ENCODE results near the gene MBNL3.

The MBNL3 gene, protein sequence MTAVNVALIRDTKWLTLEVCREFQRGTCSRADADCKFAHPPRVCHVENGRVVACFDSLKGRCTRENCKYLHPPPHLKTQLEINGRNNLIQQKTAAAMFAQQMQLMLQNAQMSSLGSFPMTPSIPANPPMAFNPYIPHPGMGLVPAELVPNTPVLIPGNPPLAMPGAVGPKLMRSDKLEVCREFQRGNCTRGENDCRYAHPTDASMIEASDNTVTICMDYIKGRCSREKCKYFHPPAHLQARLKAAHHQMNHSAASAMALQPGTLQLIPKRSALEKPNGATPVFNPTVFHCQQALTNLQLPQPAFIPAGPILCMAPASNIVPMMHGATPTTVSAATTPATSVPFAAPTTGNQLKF

DNA sequence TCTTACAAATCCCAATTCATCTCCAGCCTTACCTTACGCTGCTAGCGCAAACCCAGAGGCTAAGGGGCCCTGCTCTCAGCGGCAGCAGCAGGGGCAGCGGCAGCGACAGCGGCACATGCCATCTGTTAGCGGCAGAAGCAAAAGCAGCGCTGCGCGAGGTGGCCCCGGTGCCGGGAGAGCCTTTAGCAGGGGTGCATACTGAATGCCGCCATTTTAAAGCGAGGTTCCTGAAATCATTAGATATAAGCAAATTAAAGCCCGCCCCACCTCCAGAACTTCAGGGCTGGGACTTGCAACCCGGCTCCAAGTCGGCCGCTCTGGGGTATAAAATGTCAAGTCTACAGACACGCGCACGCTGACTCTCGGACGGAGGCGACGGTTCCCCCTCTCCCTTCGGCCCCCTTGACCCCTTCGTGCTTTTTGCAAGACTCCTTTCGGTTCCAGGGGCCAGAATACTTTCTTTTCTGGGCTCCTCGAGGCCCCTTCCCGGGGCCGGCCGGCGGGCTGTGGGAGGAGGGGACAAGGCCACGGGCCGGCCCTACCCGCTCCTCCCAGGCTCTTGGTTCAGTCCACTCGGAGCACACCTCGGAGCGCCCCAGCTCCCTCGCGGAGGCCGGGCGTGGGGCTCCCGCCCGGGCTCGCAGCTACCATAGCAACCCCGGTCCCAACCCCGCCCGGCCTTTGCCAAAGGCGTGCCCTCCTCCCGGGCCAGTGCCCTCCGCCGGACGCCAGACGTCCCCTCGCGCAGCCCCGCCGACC is at the start of gene MBNL3:
Gene MBNL3 (minus strand): TSS at position 220 of the 759 bp plus-strand sequence. CDS start 49,427 bp downstream, outside the sequence.
- DNase-seq = peak; percentile 81

DNA sequence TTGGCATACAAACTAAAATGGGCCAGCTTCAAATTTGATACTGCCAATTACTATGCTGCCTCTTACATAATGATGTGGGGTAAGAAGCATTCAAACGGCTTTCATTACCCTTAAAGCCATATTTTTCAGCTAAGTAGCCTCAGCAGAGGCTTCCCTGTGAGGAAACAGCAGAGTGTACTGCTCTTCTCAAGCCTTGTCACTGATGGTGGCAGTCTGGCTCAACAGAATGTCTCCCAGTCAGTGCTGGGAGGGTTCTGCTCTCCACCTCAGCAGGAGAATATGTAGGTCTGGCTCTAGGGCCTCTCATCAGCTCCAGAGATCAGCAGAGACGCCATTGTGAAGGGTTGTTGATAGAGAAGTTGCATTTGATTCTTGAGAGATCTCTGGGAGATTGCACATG is 44.6 kb upstream of the MBNL3 start:
- DNase-seq = no peak

DNA sequence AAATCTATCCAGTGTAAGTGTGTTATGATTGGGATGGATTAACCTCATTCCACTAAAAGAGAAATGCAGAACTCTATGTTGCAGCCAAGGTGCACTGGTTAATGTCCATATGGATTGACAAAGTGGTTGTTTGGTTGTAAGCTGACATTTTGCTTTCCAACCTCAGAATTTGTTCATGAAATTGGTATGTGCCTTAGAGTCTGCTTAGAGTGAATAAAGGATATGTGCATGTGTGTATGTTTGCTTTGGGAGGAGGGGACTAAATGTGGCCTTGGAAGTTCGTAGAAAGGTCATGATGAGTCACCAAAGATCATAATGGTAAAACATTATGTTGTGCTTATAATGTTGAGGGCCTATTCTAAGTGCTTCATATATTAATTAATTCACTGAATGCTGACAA is 44.1 kb upstream of the MBNL3 start:
- DNase-seq = no peak

DNA sequence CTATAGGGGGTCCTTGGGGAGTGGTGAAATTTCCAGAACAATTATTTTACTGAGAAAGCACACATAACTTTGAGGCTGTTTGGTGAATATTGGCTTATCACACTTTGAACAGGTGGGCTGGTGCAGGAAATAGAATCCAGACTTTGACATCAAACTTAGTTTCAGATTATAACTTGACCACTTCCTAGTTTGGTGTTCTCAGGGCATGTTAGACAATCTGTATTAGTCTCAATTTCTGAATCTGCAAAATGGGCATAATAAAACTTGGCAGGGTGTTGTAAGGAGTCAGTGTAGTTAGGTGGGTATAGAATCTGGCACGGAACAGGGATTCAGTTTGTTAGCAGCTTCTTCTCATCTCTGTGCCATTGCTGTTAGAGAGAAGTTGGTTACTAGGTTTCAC is 43.3 kb upstream of the MBNL3 start:
- DNase-seq = no peak

DNA sequence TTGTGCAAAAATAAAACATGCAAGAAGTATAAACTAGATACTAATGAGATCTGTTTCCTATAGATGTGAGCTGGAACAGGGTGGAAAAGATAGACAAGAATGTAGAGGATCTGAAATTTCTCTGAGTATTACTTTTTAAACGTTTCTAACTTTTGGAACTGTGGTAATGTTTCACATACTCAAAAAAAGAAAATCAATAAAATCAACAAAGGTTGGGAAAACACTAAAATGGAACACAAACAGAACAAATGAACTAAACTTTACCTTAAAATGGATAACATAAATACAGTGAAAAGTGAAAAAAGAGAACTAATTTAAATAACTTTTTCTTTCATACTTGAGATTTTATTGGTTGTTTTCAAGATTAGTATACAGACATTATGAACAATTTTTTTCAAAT is 32.0 kb upstream of the MBNL3 start:
- DNase-seq = no peak

DNA sequence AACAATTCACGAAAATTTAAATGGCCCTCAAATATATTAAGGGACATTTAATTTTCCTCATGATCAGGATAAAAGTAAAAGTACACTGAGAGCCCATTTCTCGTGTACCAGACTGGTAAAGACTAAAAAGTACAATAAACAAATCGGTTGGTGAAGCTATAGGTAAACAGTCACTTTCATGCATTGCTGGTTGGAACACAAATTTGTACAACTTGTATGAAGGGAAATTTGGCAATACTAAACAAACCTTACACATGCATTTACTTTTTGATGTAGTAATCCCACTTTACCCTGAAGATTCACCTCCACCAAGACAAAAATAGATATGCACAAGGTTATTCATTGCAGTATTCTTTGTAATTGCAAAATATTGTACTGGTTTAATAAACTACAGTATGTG is 31.4 kb upstream of the MBNL3 start:
- DNase-seq = no peak

DNA sequence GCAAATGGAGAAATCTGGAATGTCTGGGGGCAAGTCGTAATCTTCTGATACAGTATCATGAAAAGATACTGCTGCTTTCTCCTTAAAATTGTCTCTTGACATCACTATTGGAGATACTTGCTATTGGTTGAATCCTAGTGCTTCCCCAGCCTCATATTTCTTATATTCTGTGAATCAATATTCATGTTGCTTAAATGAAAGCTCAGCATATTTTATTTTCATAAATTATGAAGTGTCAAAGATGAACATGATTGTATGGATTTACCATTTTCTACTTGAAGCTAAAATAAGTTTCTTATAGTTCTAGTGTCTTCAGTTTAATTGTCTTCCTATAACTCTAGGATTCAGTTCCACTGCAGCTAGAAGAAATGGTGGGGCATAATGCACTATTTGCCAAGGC is 29.6 kb upstream of the MBNL3 start:
- DNase-seq = no peak

DNA sequence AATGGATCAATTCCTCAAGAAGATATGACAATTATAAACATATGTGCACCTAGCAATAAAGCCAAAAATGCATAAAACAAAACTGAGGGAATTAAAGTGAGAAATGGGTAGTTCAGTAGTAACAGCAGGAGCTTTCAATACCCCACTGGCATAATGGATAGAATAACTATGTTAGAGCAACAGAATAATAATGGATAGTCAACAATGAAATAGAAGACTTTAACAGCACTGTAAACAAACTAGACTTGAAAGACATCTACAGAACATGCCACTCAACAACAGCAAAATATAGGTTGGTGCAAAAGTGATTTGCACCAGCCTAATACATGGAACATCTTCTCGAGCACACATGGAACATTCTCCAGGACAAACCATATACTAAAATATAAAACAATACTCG is 20.0 kb upstream of the MBNL3 start:
- DNase-seq = no peak

DNA sequence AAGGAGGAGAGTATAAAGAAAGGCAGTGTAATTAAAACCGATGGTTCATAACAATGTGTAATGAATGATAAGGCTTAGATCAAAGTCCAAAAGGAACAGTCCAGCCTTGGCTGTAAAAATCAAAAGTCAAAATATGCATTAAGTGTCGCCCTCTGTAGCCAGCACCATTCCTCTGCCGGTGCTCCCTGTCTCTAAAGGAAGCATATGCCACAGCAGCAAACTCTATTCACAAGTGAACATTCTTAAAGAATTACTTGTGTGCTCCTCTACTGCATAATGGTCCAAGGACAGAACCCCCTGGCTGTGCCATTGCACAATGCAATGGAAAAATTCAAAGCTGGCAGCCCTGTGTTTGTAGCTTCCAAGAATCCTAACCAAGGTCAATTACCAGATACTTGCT is 16.3 kb upstream of the MBNL3 start:
- no peak for DNase-seq

DNA sequence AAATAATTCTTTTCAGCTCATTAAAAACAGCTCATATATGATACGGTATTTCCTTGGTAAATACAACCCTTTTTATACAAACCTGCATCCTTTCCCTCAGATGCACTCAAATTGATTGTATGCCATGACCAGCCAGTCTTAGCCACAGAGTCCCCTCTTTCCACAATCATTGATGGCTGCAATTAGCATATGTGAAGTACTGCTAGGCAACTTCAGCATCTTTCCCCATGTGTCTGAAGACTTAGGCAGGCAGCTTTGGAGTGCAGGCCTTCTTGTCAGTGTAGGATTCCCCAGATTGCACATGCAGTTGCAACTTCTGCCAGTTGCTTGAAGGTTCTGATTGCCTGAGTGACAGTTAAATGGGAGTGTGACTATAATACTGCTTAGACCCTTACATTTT is 15.6 kb upstream of the MBNL3 start:
- DNase-seq = no peak

DNA sequence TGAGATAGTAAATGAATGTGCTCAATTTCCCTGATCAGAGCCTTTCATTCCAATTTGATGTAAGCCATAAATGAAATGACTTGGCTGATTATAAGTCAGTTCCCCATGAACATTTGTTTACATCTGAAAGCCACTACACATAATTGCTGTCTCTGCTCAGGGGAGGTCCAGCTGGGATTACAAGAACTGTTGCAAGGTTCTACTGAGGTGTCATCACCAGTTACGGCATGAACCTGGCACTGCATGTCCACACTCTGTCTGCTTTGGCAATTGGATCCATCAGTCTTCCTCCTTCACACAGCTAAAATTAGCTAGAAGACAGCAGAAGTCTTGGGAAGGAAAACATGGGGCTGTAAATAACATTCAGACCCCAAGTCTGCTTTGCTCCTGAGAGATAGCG is 12.8 kb upstream of the MBNL3 start:
- no peak for DNase-seq

DNA sequence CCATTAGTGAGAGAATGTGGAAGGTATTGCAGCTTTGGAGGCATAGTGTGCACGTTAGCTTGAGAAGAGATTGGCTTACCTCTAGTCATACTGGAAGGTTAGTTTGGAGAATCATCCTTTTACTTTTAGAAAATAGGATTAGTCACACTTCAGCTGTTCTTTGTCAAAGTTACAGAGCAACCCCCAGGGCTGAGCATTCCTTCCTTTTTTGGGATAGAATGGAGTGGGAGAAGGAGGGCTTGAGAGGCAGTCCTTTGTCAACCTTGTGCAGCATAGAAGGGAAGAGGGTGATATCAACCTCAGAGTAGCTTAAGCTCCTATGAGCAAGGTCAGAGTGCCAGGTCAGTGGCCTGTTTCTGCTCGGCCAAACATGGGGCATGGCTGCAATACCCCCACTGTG is 8.6 kb upstream of the MBNL3 start:
- no peak for DNase-seq

DNA sequence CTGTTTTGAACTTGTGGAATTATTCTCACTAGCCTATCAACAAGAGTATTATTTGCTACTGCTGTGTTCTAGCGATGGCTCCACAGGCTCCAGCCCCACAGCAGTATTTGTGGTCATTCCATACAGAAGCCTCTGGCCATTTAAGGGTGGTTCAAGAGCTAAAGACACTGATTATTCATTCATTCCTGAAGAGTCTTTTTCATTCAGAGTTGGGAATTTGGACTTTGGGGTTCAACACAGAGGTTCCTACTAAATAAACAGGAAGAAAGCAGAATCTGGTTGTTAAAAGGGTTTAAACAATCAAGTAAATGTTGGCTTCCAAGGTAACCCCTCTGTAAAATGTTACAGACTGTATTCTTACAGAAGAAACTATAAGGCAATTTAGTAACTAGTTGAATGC is 4.3 kb upstream of the MBNL3 start:
- no peak for DNase-seq

DNA sequence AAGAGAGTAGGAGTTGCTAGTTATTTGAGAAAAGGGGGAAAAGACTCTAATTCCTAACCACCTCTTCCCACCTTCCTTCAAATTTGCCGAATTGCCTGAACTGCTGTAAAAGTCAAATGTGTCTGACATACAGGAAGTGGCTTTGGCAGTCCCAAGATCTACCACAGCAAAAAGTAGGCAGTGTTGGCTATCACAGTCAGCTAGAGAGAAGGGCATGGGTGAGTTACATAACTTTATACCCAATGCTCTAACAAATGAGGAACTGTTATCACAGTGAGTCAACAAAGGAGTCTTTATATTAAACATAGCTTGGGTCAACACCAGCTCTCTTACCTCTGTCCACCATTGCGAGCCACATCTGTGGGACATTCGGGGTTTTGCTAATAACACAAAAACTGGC is 2.4 kb upstream of the MBNL3 start:
- no peak for DNase-seq

DNA sequence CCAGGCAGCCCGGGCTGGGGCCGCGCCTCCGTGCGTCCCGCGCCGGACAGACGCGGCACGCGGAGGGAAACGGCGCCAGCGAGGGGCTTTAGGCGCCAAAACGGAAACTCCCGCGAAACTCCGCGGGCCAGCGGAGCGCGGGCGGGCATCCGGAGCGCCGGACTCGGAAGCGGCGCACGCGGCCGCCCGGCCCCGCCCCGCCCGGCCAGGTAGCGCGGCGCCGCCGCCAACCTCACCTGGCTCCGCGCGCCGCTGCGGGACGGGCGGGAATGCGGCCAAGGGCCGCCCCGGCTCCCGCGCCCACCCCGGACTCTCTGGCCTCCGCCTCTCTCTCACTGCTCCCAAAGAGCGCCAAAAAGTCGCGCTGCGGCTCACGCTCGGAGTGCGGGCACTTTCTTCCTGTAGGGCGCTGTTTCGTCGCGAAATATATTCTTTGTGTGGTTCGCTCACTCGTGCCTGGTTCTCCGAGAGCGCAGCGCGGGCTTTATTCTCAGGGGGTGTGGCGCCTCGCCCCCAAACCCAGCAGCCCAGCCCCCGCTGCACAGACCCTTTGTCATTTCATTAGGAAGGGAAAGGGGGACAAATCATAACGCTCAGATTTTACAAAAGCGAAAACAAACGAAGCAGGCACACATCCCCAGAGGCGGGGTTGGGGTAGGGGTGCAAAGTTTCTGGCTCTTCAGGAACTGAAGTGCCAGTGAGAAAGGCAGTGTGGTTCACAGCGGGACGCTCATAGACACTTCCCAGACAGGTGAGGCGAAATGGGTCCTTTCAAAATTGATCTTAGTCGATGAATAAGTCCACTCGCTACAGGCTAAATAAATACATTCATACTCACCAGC is 961 bp upstream of the MBNL3 start:
- peak; percentile 59 for DNase-seq

DNA sequence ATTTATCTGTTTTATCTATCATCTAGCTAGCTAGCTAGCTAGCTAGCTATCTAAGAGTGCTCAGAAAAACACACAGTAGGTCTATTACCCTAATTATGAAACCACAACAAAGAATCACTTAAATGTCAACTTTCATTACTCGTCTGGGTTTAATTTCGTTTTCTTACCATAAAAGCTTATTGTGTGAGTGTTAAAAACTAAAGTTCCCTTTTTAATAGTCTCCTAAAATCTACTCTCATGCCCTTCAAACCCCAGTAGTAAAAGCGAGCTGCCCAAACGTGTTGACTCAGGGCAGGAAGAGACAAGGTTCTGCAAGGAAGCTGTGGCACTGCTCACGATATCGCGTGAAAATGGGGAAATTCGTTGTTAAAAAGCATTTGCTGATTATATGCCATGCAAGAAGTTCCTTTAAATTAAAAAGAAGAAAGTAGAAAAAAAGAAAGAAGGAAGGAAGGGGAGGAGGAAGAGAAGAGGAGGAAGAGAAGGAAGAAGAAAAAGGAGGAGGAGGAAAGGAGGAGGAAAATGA is 595 bp downstream of the MBNL3 start:
- DNase-seq = peak; percentile 22

DNA sequence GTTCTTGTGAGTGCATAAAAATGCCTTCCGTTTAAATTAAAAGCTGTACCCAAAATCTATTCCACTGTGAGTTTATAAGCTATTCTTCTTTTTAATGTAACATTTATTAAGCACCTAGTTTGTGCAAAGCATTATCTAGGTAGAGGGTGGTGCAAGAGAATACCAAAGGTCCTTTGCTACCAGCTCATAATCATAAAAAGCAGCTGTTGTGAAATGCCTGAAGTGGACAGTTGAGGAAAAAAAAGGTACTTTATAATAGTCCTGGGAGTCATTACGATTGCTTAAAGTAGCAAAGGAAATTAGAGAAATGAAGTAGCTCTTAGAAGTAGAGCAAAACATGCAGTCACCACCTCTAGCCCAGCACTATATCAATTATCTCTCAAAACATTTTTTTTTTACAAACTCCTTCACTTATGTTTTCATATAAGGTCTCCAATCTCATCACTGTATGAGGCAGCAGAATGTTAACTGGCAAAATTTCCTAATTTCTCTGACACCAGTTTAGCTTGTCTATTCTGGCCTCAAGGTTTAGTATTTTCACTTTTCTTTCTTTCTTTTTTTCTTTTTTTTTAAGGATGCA is 2.1 kb downstream of the MBNL3 start:
- no peak for DNase-seq

DNA sequence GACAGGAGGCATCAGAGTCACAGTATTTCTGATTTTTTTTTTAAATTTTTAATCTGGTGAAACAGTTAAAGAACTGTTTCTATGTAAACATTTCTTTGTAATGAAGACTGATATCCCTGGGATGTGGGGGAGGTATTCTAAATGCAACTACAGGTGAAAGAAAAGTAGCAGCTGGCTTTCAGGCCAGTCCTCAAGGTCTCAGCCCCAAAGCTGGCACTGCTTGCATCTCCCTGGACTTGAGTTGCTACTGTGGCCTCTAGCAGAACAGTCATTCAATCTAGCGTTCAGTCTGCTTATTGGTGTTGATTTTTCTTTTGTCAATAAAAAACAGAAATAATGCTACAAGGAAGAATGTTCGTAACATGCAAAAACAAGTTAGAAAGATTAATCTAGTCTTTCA is 4.9 kb downstream of the MBNL3 start:
- no peak for DNase-seq

DNA sequence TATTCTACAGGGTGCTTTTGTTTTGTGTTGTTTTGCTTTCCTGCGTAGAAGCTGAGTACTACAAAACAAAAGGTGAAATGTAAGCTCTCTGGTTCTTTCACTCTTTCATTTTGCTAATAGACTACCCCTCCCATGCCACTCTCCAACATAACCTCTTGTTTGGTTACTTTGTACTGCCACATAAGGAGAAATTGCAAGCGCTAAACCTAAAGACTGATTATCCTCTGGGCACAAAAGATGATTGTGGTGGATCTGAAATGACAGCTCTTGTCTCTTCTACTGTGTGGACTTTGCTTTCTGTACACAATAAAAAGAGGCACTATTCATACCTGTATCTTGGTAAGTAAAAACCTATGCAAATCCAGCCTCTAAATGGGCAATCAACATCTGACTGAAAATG is 5.3 kb downstream of the MBNL3 start:
- DNase-seq = no peak

DNA sequence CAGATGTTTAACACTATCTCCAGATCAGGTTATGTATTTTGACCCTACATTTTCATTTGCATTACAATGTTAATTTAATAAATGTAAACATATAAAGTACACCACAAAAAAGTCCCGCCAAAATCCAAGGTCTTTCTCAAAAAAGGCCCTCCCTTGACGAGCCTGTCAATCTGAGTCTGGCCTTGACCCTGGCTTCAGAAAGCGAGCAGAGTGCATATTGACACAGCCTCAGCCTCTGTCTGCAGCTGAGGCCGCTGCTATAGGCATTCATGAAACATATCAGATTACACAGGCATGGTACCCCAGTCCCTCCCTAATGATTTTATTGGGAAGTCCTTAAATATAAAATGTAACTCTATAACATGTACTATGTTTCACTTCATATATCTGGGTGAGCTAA is 6.2 kb downstream of the MBNL3 start:
- no peak for DNase-seq

DNA sequence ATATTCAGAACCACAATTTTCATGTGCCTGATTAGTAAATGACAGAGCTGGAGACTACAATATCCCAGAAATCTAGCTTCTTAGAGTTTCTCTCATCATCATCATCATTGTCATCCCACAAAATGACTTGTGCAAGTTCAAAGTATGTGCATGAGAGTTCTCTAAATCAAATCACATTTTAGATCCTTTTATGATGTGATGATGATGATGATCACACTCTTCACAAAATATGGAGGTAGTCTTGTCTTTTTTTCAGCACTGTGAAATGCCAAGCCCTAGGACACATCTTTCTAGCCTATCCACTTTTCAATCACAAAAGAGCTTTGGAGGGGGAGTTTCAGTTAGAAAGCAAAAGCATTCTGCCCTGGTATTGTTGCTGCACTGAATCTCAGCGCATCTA is 7.4 kb downstream of the MBNL3 start:
- no peak for DNase-seq

DNA sequence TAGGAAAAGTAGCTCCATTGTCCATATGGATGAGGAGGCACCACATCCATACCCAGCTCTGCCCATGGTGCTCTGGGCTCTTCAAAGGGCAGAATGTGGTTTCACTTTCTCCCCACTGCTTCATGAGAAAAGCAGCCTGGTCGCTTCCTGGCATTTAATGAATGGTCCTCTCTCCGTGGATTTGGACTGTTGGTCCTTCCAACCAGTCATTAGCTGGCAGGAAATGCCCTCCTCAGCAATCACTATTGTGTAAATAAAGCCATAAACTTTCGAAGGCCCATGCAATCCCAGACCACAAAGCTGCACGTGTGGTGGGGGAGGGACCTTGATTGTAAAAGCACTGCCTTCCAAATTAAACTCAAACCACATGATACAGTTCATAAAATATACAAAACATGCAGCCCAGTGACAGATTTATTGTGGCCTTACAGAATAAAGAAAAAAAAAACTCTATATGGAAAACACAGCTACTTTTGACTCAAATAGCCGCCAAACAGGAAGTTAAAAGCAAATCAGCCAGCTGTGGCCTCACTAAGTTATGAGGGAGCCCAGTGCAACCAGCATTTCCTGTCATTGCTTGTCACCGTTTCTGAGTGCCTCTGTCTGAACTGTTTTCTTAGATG is 8.1 kb downstream of the MBNL3 start:
- no peak for DNase-seq
